Skin epidermis (tissue), 12 donors: ENCODE measurements around the gene MLF2.

Source experiments
- H3K27ac ChIP-seq, 21 experiments: fragments of 200-600 bp; sonication (generic) in 11 of 21; one replicate each; pipeline ENCODE4 v1.5.0; 2020; ENCODE audit warnings: mild to moderate bottlenecking in 3 of 21, inconsistent platforms in 2 of 21, moderate library complexity in 2 of 21
- H3K4me3 ChIP-seq, 7 experiments: fragments of 200-600 bp; sonication (generic) in 2 of 7; one replicate each; pipeline ENCODE4 v1.5.0; 2020; ENCODE audit warnings: inconsistent platforms in 2 of 7, mild to moderate bottlenecking in 2 of 7, moderate library complexity in 1 of 7

MLF2 gene

GRCh38 chr12:6703631-6704030 is 49.3 kb downstream of the MLF2 start:
- Histone ChIP-seq H3K27ac (no peak overlapping the region), H3K4me3 (no peak overlapping the region)

DNA sequence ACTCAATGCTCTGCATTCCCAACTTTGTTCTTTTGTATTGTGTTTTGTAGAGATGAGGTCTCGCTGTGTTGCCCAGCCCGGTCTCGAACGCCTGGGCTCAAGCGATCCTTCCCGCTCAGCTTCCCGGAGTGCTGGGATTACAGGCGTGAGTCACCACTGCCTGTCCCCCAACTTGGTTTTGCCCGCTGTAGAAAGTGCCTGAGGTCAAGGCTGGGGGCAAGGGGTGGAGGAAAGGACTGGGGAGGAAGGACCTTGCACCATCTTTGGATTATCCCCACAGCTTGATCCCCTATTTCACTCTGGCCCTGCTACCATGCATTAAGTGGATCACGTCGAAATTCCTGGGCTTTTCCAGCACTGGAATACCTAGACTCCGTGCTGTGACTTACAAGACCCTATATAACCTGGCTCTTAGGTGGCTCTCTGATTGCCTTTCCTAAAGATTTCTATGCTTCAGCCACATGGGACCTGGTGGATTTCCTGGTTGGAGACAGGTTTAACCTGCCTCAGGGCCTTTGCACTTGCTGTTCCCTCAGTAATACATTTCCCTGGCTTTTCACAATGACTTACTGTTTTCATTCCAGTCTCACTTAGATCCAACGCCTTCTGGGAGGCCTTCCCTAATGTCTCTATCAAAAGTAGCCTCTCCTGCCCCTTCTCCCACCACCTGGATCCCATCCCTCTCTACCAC is 51.7 kb downstream of the MLF2 start:
- H3K4me3 ChIP-seq: peak overlapping the region in 3 of 7 experiments; percentile 30 to 35 (median 34)
- H3K27ac ChIP-seq: no peak overlapping the region

DNA sequence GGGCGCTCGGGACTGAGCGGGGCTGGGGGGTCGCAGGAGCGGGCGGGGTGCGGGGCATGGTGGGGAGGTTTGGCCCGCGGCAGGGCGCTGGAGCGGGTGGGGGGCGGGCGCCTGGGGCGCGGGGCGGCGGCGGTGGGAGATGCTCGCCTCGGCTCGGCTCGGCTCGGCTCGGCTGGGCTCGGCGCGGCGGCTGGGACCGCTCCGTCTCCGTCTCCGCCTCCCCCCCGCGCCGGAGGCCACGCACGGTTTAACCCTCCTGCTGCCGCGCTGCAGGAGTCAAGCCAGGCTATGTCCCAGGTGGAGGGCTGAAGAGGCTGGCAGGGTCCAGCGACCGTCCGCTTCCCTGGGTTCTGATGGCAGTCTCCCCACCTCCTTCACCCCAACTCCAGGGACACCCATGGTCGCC is 52.3 kb downstream of the MLF2 start, which contains the start of gene PIANP:
Gene PIANP, minus strand, starts transcription at position 170 of the 406 bp plus-strand sequence. CDS start 2,754 bp downstream, outside the sequence.
- no peak within 1 kb of the TSS for H3K27ac ChIP-seq
- peak within 1 kb of the TSS; percentile 2 to 35 (median 30) for H3K4me3 ChIP-seq

GRCh38 chr12:6699989-6700645 is 52.8 kb downstream of the MLF2 start:
- Histone ChIP-seq H3K27ac (no peak overlapping the region), H3K4me3 (peak overlapping the region; percentile 2 to 35 (median 30))

DNA sequence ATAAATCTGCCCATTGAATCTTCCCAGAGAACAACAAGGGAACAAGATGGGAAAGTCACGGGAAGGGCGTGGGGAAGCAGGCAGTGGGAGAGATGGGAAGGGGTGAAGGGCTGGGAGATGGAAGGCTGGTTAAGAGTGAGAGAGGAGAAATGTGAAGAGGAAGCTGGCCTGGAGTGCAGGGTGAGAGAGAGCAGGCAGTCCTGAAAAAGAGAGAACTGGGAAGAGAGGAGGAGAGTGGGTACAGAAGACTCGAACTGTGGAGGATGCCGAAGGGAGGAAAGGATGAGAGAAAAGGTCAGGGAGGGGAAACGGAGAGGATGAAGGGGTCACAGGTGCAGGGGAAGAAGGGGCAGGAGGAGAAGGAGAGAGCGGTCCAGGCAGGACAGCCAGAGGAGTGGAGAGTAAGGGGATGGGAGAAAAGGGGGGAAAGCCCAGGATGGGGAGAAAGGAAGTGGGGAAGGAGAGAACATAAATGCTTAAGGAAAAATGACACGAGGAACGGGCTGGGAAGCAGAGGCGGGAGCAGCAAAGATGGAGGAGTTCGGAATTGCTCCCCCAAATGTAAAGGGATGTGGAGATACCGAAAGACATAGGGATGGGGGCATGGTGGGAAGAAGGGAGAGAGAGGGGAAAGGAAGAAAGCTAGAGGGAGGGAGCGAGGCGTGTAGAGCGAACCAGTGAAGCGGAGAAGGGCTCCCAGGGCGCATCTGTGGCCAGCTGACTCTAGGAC is 53.5 kb downstream of the MLF2 start:
- Histone ChIP-seq H3K27ac (no peak overlapping the region), H3K4me3 (peak overlapping the region in 3 of 7 experiments; percentile 30 to 35 (median 34))

DNA sequence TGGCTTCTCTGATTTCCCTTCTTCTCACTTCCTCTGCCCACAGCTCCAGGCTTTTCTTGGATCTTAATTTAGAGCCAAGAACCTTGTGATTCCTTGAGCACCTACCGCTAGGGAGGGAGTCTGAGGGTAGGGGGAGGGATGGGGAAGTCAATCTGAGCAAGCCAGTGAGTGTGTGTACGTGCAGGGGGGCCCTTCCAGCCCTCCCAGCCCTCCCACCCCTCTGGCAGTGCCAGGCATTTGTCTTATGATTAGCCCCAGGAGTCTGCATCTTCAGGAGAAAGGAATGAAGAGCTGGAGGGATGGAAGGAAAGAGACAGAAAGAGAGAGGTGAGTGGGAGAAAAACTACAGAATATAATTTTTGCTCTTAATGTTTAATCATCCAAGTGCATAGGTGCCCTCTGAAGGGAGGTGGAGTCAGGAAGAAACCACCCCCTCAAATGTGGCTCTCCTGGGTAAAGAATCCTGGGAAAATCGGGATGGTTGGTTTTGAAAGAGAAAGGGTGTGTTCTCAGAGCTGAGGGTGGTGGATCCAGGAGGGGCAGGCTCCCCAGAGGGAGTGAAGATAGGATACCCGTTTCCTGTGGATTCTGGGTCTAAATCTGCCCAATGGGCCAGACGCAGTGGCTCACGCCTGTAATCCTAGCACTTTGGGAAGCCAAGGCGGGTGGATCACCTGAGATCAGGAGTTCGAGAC is 54.4 kb downstream of the MLF2 start:
- H3K4me3 ChIP-seq: no peak overlapping the region
- H3K27ac ChIP-seq: no peak overlapping the region
